BE2C (cell line): ENCODE data around the gene CALHM4.
A peak's percentile ranks its signal among the peaks of the same experiment; 100 is the strongest.

ENCODE experiments used
- DNase-seq: peaks from one replicate; pipeline ENCODE4 v3.0.0-alpha.2; 2020
- H3K27me3 ChIP-seq: fragments of 250-450 bp; sonication (Bioruptor Pico); 2 replicates; pipeline ENCODE4 v1.5.1; 2020; ENCODE audit warnings: mild to moderate bottlenecking
- H3K36me3 ChIP-seq: fragments of 250-450 bp; sonication (Bioruptor Pico); 2 replicates; pipeline ENCODE4 v1.5.1; 2020; ENCODE audit warnings: mild to moderate bottlenecking
- H3K4me1 ChIP-seq: fragments of 250-450 bp; sonication (Bioruptor Pico); 2 replicates; pipeline ENCODE4 v1.5.1; 2020
- H3K4me3 ChIP-seq: 2 replicates; pipeline ENCODE4 v1.5.1; 2011; ENCODE audit warnings: low read depth, low read length
- H3K9me3 ChIP-seq: fragments of 250-450 bp; sonication (Bioruptor Pico); 2 replicates; pipeline ENCODE4 v1.5.1; 2020
- CTCF ChIP-seq: IDR thresholded peaks from 2 replicates; pipeline ENCODE4 v1.5.1; 2012; ENCODE audit warnings: mild to moderate bottlenecking, low read depth, low read length

CALHM4 gene

GRCh38 chr6:116572162-116572561 lies 18.6 kb downstream of the CALHM4 start:
- peaks cover 21% of the 10 kb centered on the region for H3K36me3 ChIP-seq
- H3K4me1 ChIP-seq = no peaks in the 10 kb centered on the region; the same call in 1 of the 2 replicates
- no peaks in the 10 kb centered on the region for H3K27me3 ChIP-seq
- peak overlapping the region; percentile 98 for H3K4me3 ChIP-seq
- H3K9me3 ChIP-seq = no peaks in the 10 kb centered on the region
- DNase-seq = peak; percentile 34
- no peak for TF ChIP-seq CTCF

GRCh38 chr6:116575227-116575626 lies 21.7 kb downstream of the CALHM4 start:
- TF ChIP-seq CTCF = no peak
- H3K27me3 ChIP-seq = no peaks in the 10 kb centered on the region
- no peak overlapping the region for H3K4me3 ChIP-seq
- peaks cover 28% of the 10 kb centered on the region for H3K36me3 ChIP-seq
- H3K4me1 ChIP-seq = no peaks in the 10 kb centered on the region; the same call in 1 of the 2 replicates
- no peak for DNase-seq
- H3K9me3 ChIP-seq = no peaks in the 10 kb centered on the region

DNA sequence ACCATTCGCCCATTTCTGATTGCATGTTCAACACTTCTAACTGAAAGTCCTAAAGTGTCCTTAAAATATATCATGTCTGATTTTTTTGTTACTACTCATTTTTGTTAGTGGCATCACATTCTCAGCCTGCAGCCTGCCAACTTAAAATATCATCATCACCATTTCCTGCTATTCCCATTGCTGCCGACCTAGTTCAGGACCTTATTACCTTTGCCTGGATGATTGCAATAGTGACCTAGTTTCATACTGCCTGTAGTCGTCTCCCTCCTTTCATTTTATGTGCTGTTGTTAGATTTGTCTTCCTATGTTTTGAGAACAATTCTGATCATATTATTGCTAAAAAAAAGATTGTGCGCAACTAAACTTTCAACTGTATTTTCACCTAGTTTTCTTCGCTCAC lies 23.9 kb downstream of the CALHM4 start:
- peaks cover 38% of the 10 kb centered on the region for H3K36me3 ChIP-seq
- no peak for TF ChIP-seq CTCF
- H3K4me1 ChIP-seq = no peaks in the 10 kb centered on the region; the same call in 1 of the 2 replicates
- no peaks in the 10 kb centered on the region for H3K27me3 ChIP-seq
- DNase-seq = no peak
- no peak overlapping the region for H3K4me3 ChIP-seq
- no peaks in the 10 kb centered on the region for H3K9me3 ChIP-seq

DNA sequence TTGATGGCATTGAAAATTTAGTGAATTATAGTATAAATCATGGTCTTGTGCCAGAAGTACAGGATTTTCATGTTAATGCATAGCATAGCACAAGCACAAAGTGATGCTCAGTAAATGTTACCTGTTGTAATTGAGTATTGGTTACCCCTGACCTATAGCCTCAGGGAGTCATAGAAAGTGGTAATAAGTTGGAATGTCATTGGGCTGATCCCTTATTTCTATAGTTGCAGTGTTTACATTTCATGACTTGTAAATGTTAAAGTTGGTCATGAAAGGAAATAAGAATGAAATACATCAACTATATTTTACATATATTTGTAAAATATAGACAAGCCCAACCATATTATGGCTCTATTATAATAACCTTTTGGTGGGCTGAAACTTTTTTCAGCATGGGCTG lies 24.8 kb downstream of the CALHM4 start:
- Histone ChIP-seq H3K27me3 (no peaks in the 10 kb centered on the region), H3K9me3 (no peaks in the 10 kb centered on the region), H3K36me3 (peaks cover 41% of the 10 kb centered on the region), H3K4me1 (no peaks in the 10 kb centered on the region; the same call in 1 of the 2 replicates), H3K4me3 (no peak overlapping the region)
- DNase-seq = no peak
- TF ChIP-seq CTCF = no peak

DNA sequence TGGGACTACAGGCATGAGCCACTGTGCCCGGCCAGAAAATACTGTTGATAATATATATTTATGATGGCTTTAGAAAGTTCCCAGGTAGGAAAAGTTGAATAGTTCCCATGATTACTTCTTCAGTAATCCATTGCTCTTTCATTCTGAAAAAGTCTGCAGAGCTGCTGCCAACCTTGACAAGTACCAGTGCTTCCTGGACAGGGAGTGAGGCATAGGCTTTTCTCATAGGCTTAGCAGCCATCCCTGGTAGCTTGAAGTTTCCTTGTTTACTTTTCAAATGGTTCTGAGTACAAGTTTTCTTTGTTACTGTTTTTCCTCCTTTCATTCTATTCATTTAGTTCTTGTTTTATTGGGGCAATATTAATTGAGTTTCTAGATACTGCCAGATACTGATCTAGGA lies 25.6 kb downstream of the CALHM4 start:
- no peak overlapping the region for H3K4me3 ChIP-seq
- H3K27me3 ChIP-seq = no peaks in the 10 kb centered on the region
- H3K9me3 ChIP-seq = no peaks in the 10 kb centered on the region
- peaks cover 45% of the 10 kb centered on the region for H3K36me3 ChIP-seq
- no peaks in the 10 kb centered on the region; the same call in 1 of the 2 replicates for H3K4me1 ChIP-seq
- DNase-seq = no peak
- no peak for TF ChIP-seq CTCF

DNA sequence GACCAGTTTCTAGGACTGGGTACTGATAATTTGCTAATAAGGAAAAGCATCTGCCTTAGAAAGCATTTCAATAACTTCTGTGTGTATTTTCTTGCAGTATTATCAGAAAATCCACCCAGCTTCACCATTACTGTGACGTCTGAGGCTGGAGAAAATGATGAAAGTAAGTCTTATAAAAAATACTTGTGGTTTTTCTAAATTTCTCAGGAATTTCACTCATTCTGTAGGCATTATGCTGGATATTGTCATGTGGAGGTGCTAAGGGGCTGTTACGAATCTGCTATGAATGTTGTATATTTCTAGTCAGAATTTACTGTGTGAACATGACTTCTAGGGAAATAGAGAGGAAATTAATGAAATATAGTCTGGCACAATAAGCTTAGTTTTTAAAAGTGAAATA lies 26.6 kb downstream of the CALHM4 start:
- no peak overlapping the region for H3K4me3 ChIP-seq
- no peaks in the 10 kb centered on the region for H3K27me3 ChIP-seq
- no peaks in the 10 kb centered on the region; the same call in 1 of the 2 replicates for H3K4me1 ChIP-seq
- DNase-seq = no peak
- TF ChIP-seq CTCF = no peak
- H3K9me3 ChIP-seq = no peaks in the 10 kb centered on the region
- H3K36me3 ChIP-seq = peaks cover 48% of the 10 kb centered on the region
